Hepatocyte (in vitro differentiated cells): ENCODE measurements around the gene MYO5C. TPM values are rescaled to one million over a fixed set of nuclear protein-coding genes. Genes with fewer than 3 reads are reported as not detected.

Experiments
- DNase-seq: peaks from one replicate; pipeline ENCODE4 v3.0.0-alpha.2; 2016; ENCODE audit warnings: low spot score
- H2AFZ ChIP-seq: fragments of 200-600 bp; sonication (generic); 2 replicates; pipeline ENCODE4 v1.6.0; 2016; ENCODE audit warnings: antibody characterized with exemption, mild to moderate bottlenecking
- H3K27ac ChIP-seq: fragments of 200-600 bp; sonication (generic); 2 replicates; pipeline ENCODE4 v1.5.1; 2016; ENCODE audit warnings: mild to moderate bottlenecking
- H3K27me3 ChIP-seq: fragments of 200-600 bp; sonication (generic); 2 replicates; pipeline ENCODE4 v1.6.1; 2016
- H3K36me3 ChIP-seq: fragments of 200-600 bp; sonication (generic); replicated peaks from 2 replicates; pipeline ENCODE4 v1.5.1; 2016; ENCODE audit warnings: low read depth; ENCODE audit not compliant: insufficient read depth
- H3K4me1 ChIP-seq: fragments of 200-600 bp; sonication (generic); 2 replicates; pipeline ENCODE4 v1.5.1; 2016; ENCODE audit warnings: mild to moderate bottlenecking, moderate library complexity; ENCODE audit not compliant: insufficient read depth
- H3K4me2 ChIP-seq: fragments of 200-600 bp; sonication (generic); 2 replicates; pipeline ENCODE4 v1.6.0; 2016
- H3K4me3 ChIP-seq: fragments of 200-600 bp; sonication (generic); 2 replicates; pipeline ENCODE4 v1.5.1; 2016; ENCODE audit warnings: mild to moderate bottlenecking
- H3K79me2 ChIP-seq: fragments of 200-600 bp; sonication (generic); 2 replicates; pipeline ENCODE4 v1.6.0; 2017; ENCODE audit warnings: mild to moderate bottlenecking
- H3K9me2 ChIP-seq: fragments of 200-600 bp; sonication (generic); replicated peaks from 2 replicates; pipeline ENCODE4 v1.6.0; 2017; ENCODE audit warnings: mild to moderate bottlenecking; ENCODE audit not compliant: insufficient read depth
- H3K9me3 ChIP-seq: fragments of 200-600 bp; sonication (generic); 2 replicates; pipeline ENCODE4 v1.5.1; 2016; ENCODE audit warnings: low read depth, mild to moderate bottlenecking
- H4K20me1 ChIP-seq: fragments of 200-600 bp; sonication (generic); 2 replicates; pipeline ENCODE4 v1.6.0; 2016; ENCODE audit warnings: mild to moderate bottlenecking; ENCODE audit not compliant: insufficient read depth, poor library complexity, severe bottlenecking
- CTCF ChIP-seq: fragments of 200-600 bp; sonication (generic); IDR thresholded peaks from 2 replicates; pipeline ENCODE4 v1.5.1; 2016; ENCODE audit warnings: antibody characterized with exemption, mild to moderate bottlenecking; ENCODE audit not compliant: poor library complexity
- EZH2 ChIP-seq: fragments of 200-600 bp; sonication (generic); IDR thresholded peaks from 2 replicates; pipeline ENCODE4 v1.6.1; 2016; ENCODE audit warnings: antibody characterized with exemption, mild to moderate bottlenecking, borderline replicate concordance
- EZH2phosphoT487 ChIP-seq: fragments of 200-600 bp; sonication (generic); IDR thresholded peaks from one replicate; pipeline ENCODE4 v1.6.1; 2018; ENCODE audit warnings: antibody characterized with exemption, mild to moderate bottlenecking, low read depth, moderate library complexity; ENCODE audit not compliant: unreplicated experiment, severe bottlenecking
- WGBS: methylation state at CpG from one replicate; pipeline ENCODE4 v1.1.6; 2016; ENCODE audit warnings: low lambda C conversion rate; ENCODE audit errors: missing lambda C conversion rate; 5-methylcytosine and 5-hydroxymethylcytosine counted together
- polyA plus RNA-seq: library from polyadenylated mRNA; unstranded; fragments of >200 nt; fragmentation: Nextera tagmentation; extraction: Ambion mirVana; gene quantifications from 2 replicates; pipeline ENCODE4 v1.2.1, GENCODE V29; 2016
- total RNA-seq: library from RNA; depleted of rRNA; stranded (reverse); fragments of >200 nt; gene quantifications from 2 replicates; pipeline ENCODE4 v1.2.3, GENCODE V29; 2014

The MYO5C gene
- total RNA-seq (15.7 and 18.2 TPM in 2 replicates), polyA plus RNA-seq (6.7 and 10.2 TPM in 2 replicates)

GRCh38 chr15:52295421-52296001 lies at the start of gene MYO5C:
MYO5C (minus strand) TSS chr15:52295804; CDS start chr15:52295636, 168 bp downstream.
- H3K36me3 ChIP-seq: no peaks in the 10 kb centered on the region
- DNase-seq: peak; percentile 85
- H4K20me1 ChIP-seq: no peaks in the 10 kb centered on the region
- peak within 1 kb of the TSS; percentile 68 for H3K27ac ChIP-seq
- no peaks in the 10 kb centered on the region for H3K9me3 ChIP-seq
- H3K4me1 ChIP-seq: peaks cover under 1% of the 10 kb centered on the region
- H3K27me3 ChIP-seq: no peaks in the 10 kb centered on the region
- TF ChIP-seq EZH2 (no peak), EZH2phosphoT487 (no peak), CTCF (no peak)
- H3K79me2 ChIP-seq: peaks cover 6% of the 10 kb centered on the region
- H3K9me2 ChIP-seq: no peaks in the 10 kb centered on the region
- WGBS: 1% methylated on average over 16 of the region's 65 CpGs
- peak within 1 kb of the TSS; percentile 83 for H2AFZ ChIP-seq
- peak within 1 kb of the TSS; percentile 95 for H3K4me2 ChIP-seq
- H3K4me3 ChIP-seq: peak within 1 kb of the TSS; percentile 56

- Histone ChIP-seq H3K27me3 (no peaks in the 10 kb centered on the region), H3K4me3 (no peak overlapping the region), H2AFZ (no peak overlapping the region), H3K4me2 (no peak overlapping the region), H4K20me1 (no peaks in the 10 kb centered on the region), H3K9me2 (no peaks in the 10 kb centered on the region), H3K79me2 (no peaks in the 10 kb centered on the region), H3K36me3 (no peaks in the 10 kb centered on the region), H3K27ac (no peak overlapping the region), H3K4me1 (no peaks in the 10 kb centered on the region), H3K9me3 (no peaks in the 10 kb centered on the region)
- DNase-seq: no peak
- TF ChIP-seq CTCF (no peak), EZH2 (no peak), EZH2phosphoT487 (no peak)
- WGBS: 93% methylated on average over 1 of the region's 1 CpG
These were observed 49.0 kb upstream of the MYO5C start for GRCh38 chr15:52344592-52344991.

- Histone ChIP-seq H3K4me3 (no peak overlapping the region), H3K27ac (no peak overlapping the region), H3K4me2 (no peak overlapping the region), H3K9me2 (no peaks in the 10 kb centered on the region), H4K20me1 (no peaks in the 10 kb centered on the region), H3K36me3 (no peaks in the 10 kb centered on the region), H3K4me1 (no peaks in the 10 kb centered on the region), H3K79me2 (no peaks in the 10 kb centered on the region), H3K9me3 (no peaks in the 10 kb centered on the region), H2AFZ (no peak overlapping the region), H3K27me3 (no peaks in the 10 kb centered on the region)
- 90% methylated on average over 3 of the region's 3 CpGs for WGBS
- no peak for TF ChIP-seq CTCF
- TF ChIP-seq EZH2phosphoT487: no peak
- no peak for TF ChIP-seq EZH2
- DNase-seq: no peak
These were observed 48.2 kb upstream of the MYO5C start for GRCh38 chr15:52343831-52344230.
